HG02588 (cell line): ENCODE data around the gene RB1.

Source experiments
- ATAC-seq: cut with Tn5 transposase; IDR thresholded peaks from one replicate; pipeline ENCODE4 v1.9.1; 2021; ENCODE audit warnings: mild to moderate bottlenecking, moderate library complexity; ENCODE audit not compliant: unreplicated experiment

RB1 gene

GRCh38 chr13:48526286-48526685, 222.7 kb downstream of the RB1 start:
- ATAC-seq: no peak

GRCh38 chr13:48527955-48528354, 224.4 kb downstream of the RB1 start:
- no peak for ATAC-seq

GRCh38 chr13:48528720-48529119, 225.2 kb downstream of the RB1 start:
- ATAC-seq: no peak

- no peak for ATAC-seq
Observed at GRCh38 chr13:48530833-48531232, 227.3 kb downstream of the RB1 start.
